Colonic mucosa (tissue), 4 donors: ENCODE data around the gene OPHN1. TPM values are rescaled to one million over a fixed set of nuclear protein-coding genes. Genes with fewer than 3 reads are reported as not detected.

Experiments
- DNase-seq: peaks from one replicate; pipeline ENCODE4 v3.0.0-alpha.2; 2020
- H3K27ac ChIP-seq: fragments of 200-600 bp; one replicate; pipeline ENCODE4 v1.8.0; 2021
- H3K27me3 ChIP-seq: fragments of 200-600 bp; one replicate; pipeline ENCODE4 v1.8.0; 2021
- H3K36me3 ChIP-seq: fragments of 200-600 bp; one replicate; pipeline ENCODE4 v1.8.0; 2021
- H3K4me1 ChIP-seq: fragments of 200-600 bp; one replicate; pipeline ENCODE4 v1.8.0; 2021; ENCODE audit warnings: mild to moderate bottlenecking
- H3K4me3 ChIP-seq: fragments of 200-600 bp; one replicate; pipeline ENCODE4 v1.8.0; 2021
- H3K9ac ChIP-seq, 2 donors: one replicate each; pipeline ENCODE4 v1.7.0; 2013; ENCODE audit warnings: control low read depth in 2 of 2, low read depth in 2 of 2, low read length in 2 of 2
- H3K9me3 ChIP-seq: fragments of 200-600 bp; one replicate; pipeline ENCODE4 v1.8.0; 2021
- intact Hi-C: fragments of 100-400 bp; cut with DNase I; formaldehyde crosslinking; loops from one replicate; pipeline ENCODE4 v1.14.1; 2022
- total RNA-seq, 2 donors: library from RNA; stranded (reverse); fragmentation: NEBNext Ultra II Directional in 1 of 2; extraction: Animal tissue kit (Norgen Biotek cat#: 25700) in 1 of 2; gene quantifications; one replicate each; pipeline ENCODE4 v1.2.1, GENCODE V29; 2021
- TF ChIP-seq, protein P1 (sequence below): fragments of 200-600 bp; IDR thresholded peaks from one replicate; pipeline ENCODE4 v1.8.0; 2022; ENCODE audit warnings: antibody characterized with exemption, mild to moderate bottlenecking
- donor health status: healthy.
- donor health status: DM: no; HTN: no; CAD: no.
- donor health status: DM: no; HTN: no; CAD: no.

The OPHN1 gene
- total RNA-seq, 2 donors from 2014 or later, result 4.8 to 6.8 TPM

DNA sequence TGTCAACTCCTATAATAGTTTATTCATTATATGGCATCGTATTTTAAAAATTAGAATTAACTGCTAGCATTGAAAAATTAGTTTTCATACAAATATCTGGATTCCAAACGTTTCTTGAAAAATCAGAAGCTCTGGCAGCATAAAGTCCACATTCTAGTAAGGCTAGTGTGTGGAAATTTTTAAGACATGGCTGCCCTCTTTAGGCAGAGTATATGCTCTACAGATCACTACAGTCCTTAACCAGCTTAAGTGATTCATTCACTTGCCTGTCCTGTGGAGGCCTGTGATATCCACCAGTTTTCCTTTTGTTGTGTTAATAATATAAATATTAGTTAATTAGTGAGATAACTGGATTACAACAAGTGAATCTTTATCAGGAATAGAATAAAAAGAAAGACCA is 287.2 kb downstream of the OPHN1 start:
- H3K27ac ChIP-seq, result no peak overlapping the region
- DNase-seq, result no peak
- H3K9ac ChIP-seq, result no peak overlapping the region
- no peaks in the 10 kb centered on the region for H3K36me3 ChIP-seq
- H3K27me3 ChIP-seq, result no peaks in the 10 kb centered on the region
- intact Hi-C loops, result no loop called here
- H3K4me1 ChIP-seq, result no peaks in the 10 kb centered on the region
- TF ChIP-seq, protein P1, sequence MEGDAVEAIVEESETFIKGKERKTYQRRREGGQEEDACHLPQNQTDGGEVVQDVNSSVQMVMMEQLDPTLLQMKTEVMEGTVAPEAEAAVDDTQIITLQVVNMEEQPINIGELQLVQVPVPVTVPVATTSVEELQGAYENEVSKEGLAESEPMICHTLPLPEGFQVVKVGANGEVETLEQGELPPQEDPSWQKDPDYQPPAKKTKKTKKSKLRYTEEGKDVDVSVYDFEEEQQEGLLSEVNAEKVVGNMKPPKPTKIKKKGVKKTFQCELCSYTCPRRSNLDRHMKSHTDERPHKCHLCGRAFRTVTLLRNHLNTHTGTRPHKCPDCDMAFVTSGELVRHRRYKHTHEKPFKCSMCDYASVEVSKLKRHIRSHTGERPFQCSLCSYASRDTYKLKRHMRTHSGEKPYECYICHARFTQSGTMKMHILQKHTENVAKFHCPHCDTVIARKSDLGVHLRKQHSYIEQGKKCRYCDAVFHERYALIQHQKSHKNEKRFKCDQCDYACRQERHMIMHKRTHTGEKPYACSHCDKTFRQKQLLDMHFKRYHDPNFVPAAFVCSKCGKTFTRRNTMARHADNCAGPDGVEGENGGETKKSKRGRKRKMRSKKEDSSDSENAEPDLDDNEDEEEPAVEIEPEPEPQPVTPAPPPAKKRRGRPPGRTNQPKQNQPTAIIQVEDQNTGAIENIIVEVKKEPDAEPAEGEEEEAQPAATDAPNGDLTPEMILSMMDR, result peak; percentile 19
- H3K4me3 ChIP-seq, result no peak overlapping the region
- no peaks in the 10 kb centered on the region for H3K9me3 ChIP-seq

DNA sequence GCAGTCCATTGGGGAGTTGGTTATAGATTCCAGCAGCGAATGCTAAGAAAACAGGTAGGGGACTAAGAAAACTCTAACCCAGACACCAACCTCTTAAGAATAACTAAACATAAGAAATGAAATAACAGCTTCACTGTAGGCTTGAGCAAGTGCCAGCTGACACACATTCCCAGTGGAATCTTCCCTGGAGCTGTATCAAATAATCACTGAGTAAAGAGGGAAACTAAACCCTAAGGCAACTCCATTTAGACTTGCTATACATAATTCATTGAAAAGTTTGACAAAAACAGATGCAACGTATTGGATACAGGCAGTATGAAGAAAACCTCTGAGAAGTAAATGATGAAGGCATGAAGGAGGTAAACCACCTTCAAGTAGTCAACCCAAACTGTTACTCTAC is 293.5 kb downstream of the OPHN1 start:
- DNase-seq, result no peak
- Histone ChIP-seq H3K9me3 (no peaks in the 10 kb centered on the region), H3K27me3 (no peaks in the 10 kb centered on the region), H3K27ac (no peak overlapping the region), H3K4me1 (no peaks in the 10 kb centered on the region), H3K36me3 (no peaks in the 10 kb centered on the region), H3K9ac (no peak overlapping the region), H3K4me3 (no peak overlapping the region)
- TF ChIP-seq, protein P1, result no peak
- intact Hi-C loops, result no loop called here

DNA sequence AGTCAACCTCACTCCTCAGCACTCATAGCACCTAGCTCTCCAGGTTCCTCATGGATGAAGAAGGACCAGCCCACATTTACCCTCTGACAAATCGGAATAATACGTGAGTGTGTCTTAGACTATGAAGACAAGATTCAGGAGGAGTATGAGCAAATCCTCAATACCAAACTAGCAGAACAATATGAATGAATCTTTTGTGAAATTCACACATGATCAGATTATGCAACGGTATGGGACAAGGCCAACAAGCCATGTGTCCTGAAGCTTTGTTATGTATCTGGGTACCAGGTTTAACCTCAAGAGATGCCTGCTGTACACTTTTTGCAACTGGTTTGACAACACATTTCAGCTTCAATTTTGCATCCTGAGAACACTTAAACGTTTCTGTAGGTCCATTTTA is 300.1 kb downstream of the OPHN1 start:
- H3K4me3 ChIP-seq, result no peak overlapping the region
- no peak for DNase-seq
- no peaks in the 10 kb centered on the region for H3K4me1 ChIP-seq
- no peak overlapping the region for H3K9ac ChIP-seq
- H3K36me3 ChIP-seq, result no peaks in the 10 kb centered on the region
- intact Hi-C loops, result no loop called here
- no peaks in the 10 kb centered on the region for H3K9me3 ChIP-seq
- TF ChIP-seq, protein P1, result no peak
- H3K27ac ChIP-seq, result no peak overlapping the region
- no peaks in the 10 kb centered on the region for H3K27me3 ChIP-seq

GRCh38 chrX:68132749-68133148 is 300.5 kb downstream of the OPHN1 start:
- DNase-seq, result no peak
- Histone ChIP-seq H3K9ac (no peak overlapping the region), H3K27ac (no peak overlapping the region), H3K9me3 (no peaks in the 10 kb centered on the region), H3K4me3 (no peak overlapping the region), H3K27me3 (no peaks in the 10 kb centered on the region), H3K36me3 (no peaks in the 10 kb centered on the region), H3K4me1 (no peaks in the 10 kb centered on the region)
- TF ChIP-seq, protein P1, result no peak
- intact Hi-C loops, result no loop called here

DNA sequence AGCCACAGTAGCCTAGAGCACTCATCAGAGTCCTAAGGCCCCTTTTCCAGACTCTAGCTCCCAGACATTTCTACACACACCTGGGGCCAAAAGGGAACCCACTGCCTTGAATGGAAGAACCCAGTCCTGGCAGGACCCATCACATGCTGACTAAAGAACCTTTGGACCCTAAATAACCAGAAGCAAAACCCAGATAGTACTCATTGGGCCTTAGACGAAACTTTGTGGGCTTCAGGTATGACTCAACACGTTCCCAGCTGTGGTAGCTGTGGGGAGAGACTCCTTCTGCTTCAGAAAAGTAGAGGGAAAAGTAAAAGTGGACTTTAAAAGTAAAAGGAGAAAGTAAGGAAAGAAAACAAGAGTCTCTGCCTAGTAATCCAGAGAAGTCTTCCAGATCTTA is 311.5 kb downstream of the OPHN1 start:
- Histone ChIP-seq H3K27me3 (no peaks in the 10 kb centered on the region), H3K27ac (no peak overlapping the region), H3K36me3 (no peaks in the 10 kb centered on the region), H3K9ac (no peak overlapping the region), H3K4me1 (no peaks in the 10 kb centered on the region), H3K4me3 (no peak overlapping the region), H3K9me3 (no peaks in the 10 kb centered on the region)
- TF ChIP-seq, protein P1, result no peak
- intact Hi-C loops, result no loop called here
- no peak for DNase-seq

GRCh38 chrX:68121371-68121770 is 311.9 kb downstream of the OPHN1 start:
- Histone ChIP-seq H3K4me1 (no peaks in the 10 kb centered on the region), H3K9ac (no peak overlapping the region), H3K27ac (no peak overlapping the region), H3K36me3 (no peaks in the 10 kb centered on the region), H3K27me3 (no peaks in the 10 kb centered on the region), H3K9me3 (no peaks in the 10 kb centered on the region), H3K4me3 (no peak overlapping the region)
- intact Hi-C loops, result no loop called here
- TF ChIP-seq, protein P1, result no peak
- DNase-seq, result no peak
